BJ (cell line): ENCODE measurements around the gene CMTM1. TPM values are rescaled to one million over a fixed set of nuclear protein-coding genes. Genes with fewer than 3 reads are reported as not detected.
"Not testable (repeated sequence)": the region's sequence is repeated elsewhere in the genome, so short reads cannot be mapped to it uniquely, and the experiment has no call there.

Experiments used
- CTCF ChIA-PET: fragments of 350-600 bp; formaldehyde crosslinking; extraction: SDS; loops from one replicate; lab custom pipeline; 2021; ENCODE audit warnings: antibody characterized with exemption, inconsistent platforms; lab: Yijun Ruan, JAX
- POLR2A ChIA-PET: fragments of 300-600 bp; sonication (Branson Sonifier 250); formaldehyde crosslinking; extraction: SDS; loops from one replicate; lab custom pipeline; 2021; ENCODE audit warnings: antibody characterized with exemption; lab: Charles Lee
- DNase-seq: peaks from one replicate; pipeline ENCODE4 v3.0.0-alpha.2; 2011; ENCODE audit warnings: low read depth
- H3K27me3 ChIP-seq: 2 replicates; pipeline ENCODE4 v1.6.0; 2011; ENCODE audit warnings: low read length; ENCODE audit not compliant: control insufficient read depth, insufficient read depth
- H3K36me3 ChIP-seq: 2 replicates; pipeline ENCODE4 v1.5.1; 2011; ENCODE audit warnings: low read length; ENCODE audit not compliant: control insufficient read depth, insufficient read depth
- H3K4me3 ChIP-seq: 2 replicates; pipeline ENCODE4 v1.5.1; 2011; ENCODE audit warnings: low read depth, mild to moderate bottlenecking, control low read depth, low read length
- polyA plus RNA-seq: library from polyadenylated mRNA; depleted of rRNA; stranded (reverse); fragments of >200 nt; gene quantifications from 2 replicates; pipeline ENCODE4 v1.2.3, GENCODE V29; 2011; rRNA removed
- small RNA-seq: library from RNA; depleted of rRNA; stranded (forward); fragments of <200 nt; gene quantifications from one replicate; pipeline ENCODE3, GENCODE V24; 2012; ENCODE audit warnings: low replicate concordance, low read depth; ENCODE audit not compliant: insufficient read length
- TF ChIP-seq, protein P1 (sequence below): IDR thresholded peaks from 2 replicates; pipeline ENCODE4 v1.5.1; 2011; ENCODE audit warnings: low read depth, mild to moderate bottlenecking, control low read depth, inconsistent platforms, low read length, moderate library complexity; ENCODE audit not compliant: insufficient read depth

CMTM1 gene
- polyA plus RNA-seq, 1 experiment, result 3.2 TPM

DNA sequence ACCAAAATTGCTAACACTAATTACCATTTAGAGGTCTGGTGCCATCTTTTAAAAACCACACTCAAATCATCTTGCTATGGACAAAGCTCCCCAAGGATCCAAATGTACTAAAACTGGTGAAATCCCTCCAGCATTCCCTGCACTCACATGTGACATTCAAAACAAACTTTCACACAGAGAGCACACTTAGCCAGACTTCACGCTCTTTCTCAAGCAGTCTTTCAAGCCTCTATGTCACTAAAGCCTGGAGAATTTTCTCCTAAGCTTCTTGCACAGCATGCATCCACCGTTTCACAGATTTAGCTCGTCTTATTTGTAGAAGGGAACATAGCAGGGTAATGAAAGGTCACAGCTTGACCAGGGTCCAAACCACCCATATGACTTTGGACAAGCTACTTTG, 57.5 kb downstream of the CMTM1 start:
- CTCF ChIA-PET, result interaction anchor here (0.9 to 2.4 kb wide), 4 partner anchors 9 to 127 kb away, joined by 4 to 11 read pairs (median 4); partner anchors contain the start of gene DYNC1LI2
- TF ChIP-seq, protein P1, sequence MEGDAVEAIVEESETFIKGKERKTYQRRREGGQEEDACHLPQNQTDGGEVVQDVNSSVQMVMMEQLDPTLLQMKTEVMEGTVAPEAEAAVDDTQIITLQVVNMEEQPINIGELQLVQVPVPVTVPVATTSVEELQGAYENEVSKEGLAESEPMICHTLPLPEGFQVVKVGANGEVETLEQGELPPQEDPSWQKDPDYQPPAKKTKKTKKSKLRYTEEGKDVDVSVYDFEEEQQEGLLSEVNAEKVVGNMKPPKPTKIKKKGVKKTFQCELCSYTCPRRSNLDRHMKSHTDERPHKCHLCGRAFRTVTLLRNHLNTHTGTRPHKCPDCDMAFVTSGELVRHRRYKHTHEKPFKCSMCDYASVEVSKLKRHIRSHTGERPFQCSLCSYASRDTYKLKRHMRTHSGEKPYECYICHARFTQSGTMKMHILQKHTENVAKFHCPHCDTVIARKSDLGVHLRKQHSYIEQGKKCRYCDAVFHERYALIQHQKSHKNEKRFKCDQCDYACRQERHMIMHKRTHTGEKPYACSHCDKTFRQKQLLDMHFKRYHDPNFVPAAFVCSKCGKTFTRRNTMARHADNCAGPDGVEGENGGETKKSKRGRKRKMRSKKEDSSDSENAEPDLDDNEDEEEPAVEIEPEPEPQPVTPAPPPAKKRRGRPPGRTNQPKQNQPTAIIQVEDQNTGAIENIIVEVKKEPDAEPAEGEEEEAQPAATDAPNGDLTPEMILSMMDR, result no peak
- POLR2A ChIA-PET, result no interaction called here
- H3K36me3 ChIP-seq, result no peaks in the 10 kb centered on the region
- no peaks in the 10 kb centered on the region for H3K27me3 ChIP-seq
- DNase-seq, result no peak
- H3K4me3 ChIP-seq, result no peak overlapping the region

DNA sequence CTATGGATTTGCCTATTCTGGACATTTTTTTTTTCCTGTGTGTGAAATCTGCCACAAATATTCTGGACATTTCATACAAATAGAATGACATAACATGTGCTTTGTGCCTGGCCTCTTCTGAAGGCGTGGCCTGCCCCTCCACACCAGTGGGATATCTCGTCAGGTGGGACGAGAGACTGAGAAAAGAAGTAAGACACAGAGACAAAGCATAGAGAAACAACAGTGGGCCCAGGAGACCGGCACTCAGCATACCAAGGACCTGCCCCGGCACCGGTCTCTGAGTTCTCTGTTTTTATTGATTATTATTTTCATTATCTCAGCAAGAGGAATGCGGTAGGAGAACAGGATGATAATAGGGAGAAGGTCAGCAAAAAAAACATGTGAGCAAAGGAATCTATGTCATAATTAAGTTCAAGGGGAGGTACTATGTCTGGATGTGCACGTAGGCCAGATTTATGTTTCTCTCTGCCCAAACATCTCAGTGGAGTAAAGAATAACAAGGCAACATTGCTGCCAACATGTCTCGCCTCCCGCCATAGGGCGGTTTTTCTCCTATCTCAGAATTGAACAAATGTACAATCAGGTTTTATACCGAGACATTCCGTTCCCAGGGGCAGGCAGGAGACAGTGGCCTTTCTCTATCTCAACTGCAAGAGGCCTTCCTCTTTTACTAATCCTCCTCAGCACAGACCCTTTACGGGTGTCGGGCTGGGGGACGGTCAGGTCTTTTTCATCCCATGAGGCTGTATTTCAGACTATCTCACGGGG, 61.6 kb downstream of the CMTM1 start:
- DNase-seq, H3K36me3 ChIP-seq, H3K4me3 ChIP-seq, POLR2A ChIA-PET, H3K27me3 ChIP-seq: not testable (repeated sequence)
- CTCF ChIA-PET, result interaction anchor here (1.1 to 2.5 kb wide), 2 partner anchors 12 to 23 kb away, joined by 3 to 10 read pairs; no protein-coding TSS in a partner anchor

Small RNA genes within 50 kb of the gene (small RNA-seq; reads per million reads assigned to genes)
- not detected for gene CKLF-CMTM1

Other genes with a start within 250 kb of the CMTM1 start
- gene CDH5, start 199.7 kb upstream of the CMTM1 start, polyA plus RNA-seq, result not detected in 2 replicates
- not detected in 2 replicates for gene BEAN1, start 139.1 kb upstream of the CMTM1 start, polyA plus RNA-seq
- 38.9 and 42.7 TPM in 2 replicates for gene TK2, start 16.3 kb upstream of the CMTM1 start, polyA plus RNA-seq
- gene CKLF, start 13.9 kb upstream of the CMTM1 start, polyA plus RNA-seq, result 60.8 and 66.9 TPM in 2 replicates
- gene CMTM2, start 13.0 kb downstream of the CMTM1 start, polyA plus RNA-seq, result not detected in 2 replicates
- gene CMTM3, start 38.3 kb downstream of the CMTM1 start, polyA plus RNA-seq, result 31.3 and 35.5 TPM in 2 replicates
- 24.8 and 28.0 TPM in 2 replicates for gene CMTM4, start 130.3 kb downstream of the CMTM1 start, polyA plus RNA-seq
- 82.0 and 82.8 TPM in 2 replicates for gene DYNC1LI2, start 185.2 kb downstream of the CMTM1 start, polyA plus RNA-seq
- gene TERB1, start 235.1 kb downstream of the CMTM1 start, polyA plus RNA-seq, result 0.07 TPM in 1 of 2 replicates, not detected in the other